Endometrial microvascular endothelial cells (primary cell): ENCODE measurements around the gene TMEM117. TPM values are rescaled to one million over a fixed set of nuclear protein-coding genes. Genes with fewer than 3 reads are reported as not detected.

Experiments
- in situ Hi-C: cut with HindIII; loops from 2 replicates; pipeline ENCODE4 v1.10.0; 2017; ENCODE audit warnings: low sequenced_read_pairs, low pct_unique_long_range_greater_than_20kb; ENCODE audit errors: inconsistent ontology term
- total RNA-seq: library from RNA; depleted of rRNA; stranded (reverse); fragments of >200 nt; gene quantifications from one replicate; pipeline ENCODE4 v1.2.3, GENCODE V29; 2015; ENCODE audit errors: inconsistent ontology term

The TMEM117 gene
- total RNA-seq, 1 donor from 2014 or later: 1.9 TPM

DNA sequence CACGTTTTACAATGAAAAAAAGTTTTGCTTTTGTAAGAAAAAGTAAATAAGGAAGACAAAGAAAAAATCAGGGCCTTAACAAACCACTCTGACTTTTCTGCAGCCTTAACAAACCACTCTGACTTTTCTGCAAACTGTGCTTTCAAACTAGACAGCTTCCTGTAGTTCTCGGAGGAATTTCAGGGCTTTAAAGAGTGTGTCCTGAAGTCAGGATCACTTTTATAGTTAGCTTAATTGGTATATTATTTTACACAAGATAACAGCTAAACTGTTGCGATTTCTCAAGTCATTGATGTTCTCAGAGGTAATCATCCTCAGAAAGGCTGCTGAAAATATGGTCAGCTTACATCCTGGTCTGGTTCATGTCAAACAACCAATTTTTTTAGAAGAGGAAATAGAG is 42.2 kb downstream of the TMEM117 start:
- in situ Hi-C loops: no loop called here

DNA sequence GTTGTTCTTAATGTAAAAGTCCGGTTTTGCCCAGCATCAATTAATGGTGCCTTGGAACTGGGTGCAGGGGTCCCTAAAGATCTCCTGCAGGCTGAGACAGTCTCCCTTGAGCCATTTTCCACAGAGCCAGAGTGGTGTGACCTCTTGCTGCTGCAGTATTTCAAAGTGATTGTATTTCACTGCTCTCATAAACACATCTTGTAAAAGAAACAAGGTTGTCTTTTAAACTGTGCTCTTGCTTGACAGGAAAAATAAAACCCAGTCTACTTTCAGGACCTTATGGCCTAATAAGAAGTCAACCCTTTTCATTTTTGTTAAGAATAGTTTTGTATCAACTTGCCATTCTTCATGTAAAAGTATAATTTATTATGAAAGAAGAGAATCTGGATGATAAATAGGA is 44.7 kb downstream of the TMEM117 start:
- in situ Hi-C loops: no loop called here

GRCh38 chr12:43882578-43883178 is 46.8 kb downstream of the TMEM117 start:
- in situ Hi-C loops: no loop called here

- in situ Hi-C loops: no loop called here
Observed at GRCh38 chr12:43883311-43883710, 47.4 kb downstream of the TMEM117 start.

DNA sequence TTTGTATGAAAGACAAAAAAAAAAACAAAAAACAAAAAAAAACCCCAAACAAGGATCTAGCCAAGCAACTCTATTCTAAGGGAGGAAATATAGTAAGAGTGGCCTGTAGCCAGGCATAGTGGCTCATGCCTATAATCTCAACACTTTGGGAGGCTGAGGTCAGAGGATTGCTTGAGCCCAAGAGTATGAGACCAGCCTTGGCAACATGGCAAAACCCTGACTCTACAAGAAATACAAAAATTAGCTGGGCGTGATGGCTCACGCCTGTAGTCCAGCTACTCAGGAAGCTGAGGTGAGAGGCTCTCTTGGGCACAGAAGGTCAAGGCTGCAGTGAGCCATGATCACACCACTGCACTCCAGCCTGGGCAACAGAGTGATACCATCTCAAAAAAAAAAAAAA is 47.9 kb downstream of the TMEM117 start:
- in situ Hi-C loops: no loop called here

GRCh38 chr12:43884683-43885410 is 49.0 kb downstream of the TMEM117 start:
- in situ Hi-C loops: no loop called here

DNA sequence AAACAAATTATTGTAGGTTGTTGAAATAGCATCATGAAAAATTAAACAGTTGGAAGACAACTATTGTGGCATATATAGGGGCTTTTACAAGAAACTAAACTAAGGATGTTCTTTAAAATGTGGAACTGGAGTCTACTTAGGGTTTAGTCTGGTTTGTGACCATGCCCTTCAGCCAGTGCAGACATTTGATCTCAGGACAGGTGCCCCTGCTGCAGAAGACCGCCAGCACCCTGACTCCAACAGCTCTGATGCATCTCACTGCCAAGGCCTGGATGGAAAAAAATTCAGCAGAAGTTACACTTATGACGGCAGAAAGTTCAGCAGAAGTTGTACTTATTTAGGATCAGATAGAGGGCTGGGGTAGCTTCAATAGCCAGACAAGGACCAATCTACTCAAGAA is 51.5 kb downstream of the TMEM117 start:
- in situ Hi-C loops: no loop called here

DNA sequence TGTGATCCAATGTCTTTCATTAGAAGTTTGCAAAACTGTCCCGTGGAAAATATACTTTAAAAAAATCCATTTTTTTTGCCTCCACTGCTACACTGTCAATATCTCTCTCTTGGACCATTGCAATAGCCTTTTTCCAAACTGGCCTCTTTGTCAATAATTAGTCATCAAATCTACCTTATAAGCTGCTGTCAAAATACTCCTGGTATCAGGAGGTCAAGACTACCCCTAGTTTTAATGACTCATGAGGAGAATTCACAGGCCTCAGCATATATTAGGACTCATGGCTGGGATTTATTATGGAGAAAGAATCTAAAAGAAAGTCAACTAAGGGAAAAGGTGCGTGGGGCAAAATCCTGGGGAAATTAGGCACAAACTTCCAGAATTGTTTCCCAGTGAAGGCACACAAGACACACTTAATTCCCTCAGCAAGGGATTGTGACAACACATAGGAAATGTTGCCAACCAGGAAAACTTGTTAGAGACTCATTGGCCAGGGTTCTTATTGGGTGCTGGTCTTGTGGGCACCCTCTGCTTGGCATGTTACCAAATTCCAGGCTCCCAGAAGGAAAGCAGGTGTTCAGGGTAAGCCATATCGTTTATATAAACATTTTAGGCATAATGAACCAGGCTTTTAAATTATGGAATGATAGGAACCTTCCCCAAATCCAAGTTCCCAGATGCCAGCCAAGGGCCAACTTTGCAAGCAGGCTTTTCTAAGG is 56.1 kb downstream of the TMEM117 start:
- in situ Hi-C loops: no loop called here

DNA sequence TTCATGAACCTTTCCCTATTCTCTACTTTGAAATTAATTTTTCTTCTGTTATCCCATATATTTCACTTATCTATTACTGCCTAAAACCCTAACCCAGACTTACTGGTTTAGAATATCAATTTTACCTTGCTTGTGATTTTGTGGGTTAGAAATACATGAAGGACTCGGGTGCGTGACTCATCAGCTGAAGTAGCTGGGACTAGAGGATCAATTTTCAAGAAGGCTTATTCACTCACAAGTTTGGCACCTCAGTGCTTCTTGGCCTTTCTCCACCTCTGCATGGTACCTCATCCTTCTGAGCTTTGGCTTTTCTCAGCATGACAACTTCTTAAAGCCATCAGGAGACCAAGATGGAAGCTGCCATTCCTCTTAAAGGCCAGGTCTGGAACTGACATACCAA is 57.8 kb downstream of the TMEM117 start:
- in situ Hi-C loops: no loop called here

- in situ Hi-C loops: no loop called here
Observed at GRCh38 chr12:43895580-43896206, 59.8 kb downstream of the TMEM117 start.

- in situ Hi-C loops: no loop called here
Observed at GRCh38 chr12:43896496-43896895, 60.6 kb downstream of the TMEM117 start.

DNA sequence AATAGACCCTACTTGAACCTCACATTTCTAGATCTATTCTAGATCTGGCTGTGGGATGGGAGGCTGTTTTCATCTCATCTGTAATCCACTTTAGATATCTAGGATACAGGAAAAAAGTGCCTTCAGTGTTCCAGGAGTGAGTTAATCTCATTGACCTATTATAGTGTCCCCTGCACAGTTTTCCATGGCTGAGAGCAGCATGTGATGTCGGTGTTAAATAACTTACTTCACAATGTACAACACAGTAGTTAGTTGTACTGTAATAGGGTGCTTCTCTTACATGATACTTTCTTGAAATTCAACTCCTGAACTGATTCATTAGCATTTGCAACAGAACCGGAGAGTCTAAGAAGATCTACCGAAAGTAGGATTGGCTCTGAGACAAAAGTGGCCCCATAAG is 62.6 kb downstream of the TMEM117 start:
- in situ Hi-C loops: no loop called here

DNA sequence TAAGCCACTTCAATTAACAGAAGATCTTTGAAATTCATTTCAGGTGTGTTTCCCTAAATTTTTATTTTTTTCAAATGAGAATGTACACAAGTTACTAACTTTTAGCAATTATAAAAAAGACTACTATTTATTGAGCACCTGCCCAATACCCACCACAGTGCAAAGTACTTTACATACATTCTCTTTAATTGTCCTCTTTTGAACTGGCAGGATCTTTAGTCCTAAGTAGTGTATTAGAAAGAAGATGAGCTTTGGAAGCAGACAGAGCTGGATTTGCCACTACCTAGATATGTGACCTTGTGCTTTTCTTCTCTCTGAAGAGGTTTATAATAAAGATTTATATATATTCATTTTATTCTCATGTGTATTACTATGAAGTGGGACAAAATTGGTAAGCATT is 63.7 kb downstream of the TMEM117 start:
- in situ Hi-C loops: no loop called here

- in situ Hi-C loops: no loop called here
Observed at GRCh38 chr12:43903686-43904085, 67.8 kb downstream of the TMEM117 start.

GRCh38 chr12:43912859-43913258 is 77.0 kb downstream of the TMEM117 start:
- in situ Hi-C loops: no loop called here

DNA sequence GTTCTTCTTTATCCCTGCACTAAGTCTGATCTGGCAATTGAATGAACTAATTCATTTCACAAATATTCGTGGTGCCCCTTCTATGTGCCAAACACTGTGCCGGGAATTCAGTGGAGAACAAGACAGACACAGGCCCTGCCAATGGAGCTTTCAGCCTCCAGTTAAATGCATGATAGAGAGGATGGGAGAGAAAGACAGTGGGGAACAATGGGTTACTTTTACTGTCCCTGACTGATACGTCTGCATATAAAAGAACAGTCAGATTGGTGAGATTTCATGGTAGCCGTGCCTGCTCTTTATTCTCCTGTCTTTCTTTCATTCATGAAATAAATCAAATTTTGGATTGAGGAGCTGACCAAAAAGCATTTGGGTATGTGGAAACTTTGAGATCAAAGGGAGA is 78.5 kb downstream of the TMEM117 start:
- in situ Hi-C loops: no loop called here

DNA sequence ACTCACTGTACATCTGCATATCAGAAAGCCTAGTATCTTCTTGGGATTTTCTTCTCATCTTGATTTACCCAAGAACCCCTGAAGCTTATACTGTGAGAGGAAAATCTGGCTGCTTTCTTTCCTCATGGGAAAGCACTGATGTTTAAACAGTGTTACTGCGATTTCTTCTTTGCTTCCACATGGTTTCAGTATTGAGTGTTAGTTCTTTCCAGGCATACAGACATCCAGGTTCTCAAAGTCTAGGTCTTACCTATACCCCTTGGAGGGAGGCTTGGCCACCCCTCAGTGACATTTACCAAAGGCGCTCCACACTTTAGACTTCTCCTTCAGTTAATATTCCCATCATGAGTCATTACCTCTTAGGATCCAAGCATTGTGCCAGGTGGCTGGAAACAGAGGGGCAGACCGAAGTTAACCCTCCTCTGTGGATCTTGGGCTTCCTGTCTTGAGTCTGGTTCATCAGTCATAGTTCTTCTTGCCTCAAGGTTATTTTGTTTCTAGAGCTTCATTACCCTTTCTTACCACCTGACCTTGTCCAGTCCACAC is 79.1 kb downstream of the TMEM117 start:
- in situ Hi-C loops: no loop called here

- in situ Hi-C loops: no loop called here
Observed at GRCh38 chr12:43917896-43918295, 82.0 kb downstream of the TMEM117 start.

GRCh38 chr12:43921666-43922337 is 85.9 kb downstream of the TMEM117 start:
- in situ Hi-C loops: no loop called here
